BLaER1 treated with 17β-estradiol and CSF1 and Interleukin-3, amounts not matched to agents 10 nM and 100 nM (cell line): ENCODE data around the gene MMP23B.
A peak's percentile ranks its signal among the peaks of the same experiment; 100 is the strongest.
"Not testable (repeated sequence)": the region's sequence is repeated elsewhere in the genome, so short reads cannot be mapped to it uniquely, and the experiment has no call there.

Experiments
- H3K27ac ChIP-seq, 11 experiments: shearing (Covaris generic); formaldehyde crosslinking; 2 replicates each; pipeline ENCODE4 v1.8.1; 2022
- H3K27me3 ChIP-seq, 11 experiments: shearing (Covaris generic); formaldehyde crosslinking; 2 replicates each; pipeline ENCODE4 v1.8.1; 2022
- H3K36me3 ChIP-seq, 11 experiments: shearing (Covaris generic); formaldehyde crosslinking; 2 replicates each; pipeline ENCODE4 v1.8.1; 2022
- H3K4me1 ChIP-seq, 10 experiments: shearing (Covaris generic); formaldehyde crosslinking; 2 replicates each; pipeline ENCODE4 v1.8.1; 2022
- H3K4me2 ChIP-seq, 11 experiments: shearing (Covaris generic); formaldehyde crosslinking; 2 replicates each; pipeline ENCODE4 v1.8.1; 2022
- H3K4me3 ChIP-seq, 10 experiments: shearing (Covaris generic); formaldehyde crosslinking; 2 replicates each; pipeline ENCODE4 v1.8.1; 2022
- H3K9ac ChIP-seq, 11 experiments: shearing (Covaris generic); formaldehyde crosslinking; 2 replicates each; pipeline ENCODE4 v1.8.1; 2022
- H3K9me3 ChIP-seq, 11 experiments: shearing (Covaris generic); formaldehyde crosslinking; replicated peaks in 1 of 11; 2 replicates each; pipeline ENCODE4 v1.8.1; 2022
- H4K20me1 ChIP-seq, 11 experiments: shearing (Covaris generic); formaldehyde crosslinking; 2 replicates each; pipeline ENCODE4 v1.8.1; 2022
- Cebpa-rat ChIP-seq, 11 experiments: shearing (Covaris generic); IDR thresholded peaks; 2 replicates each; pipeline ENCODE4 v1.8.1; 2022

Gene MMP23B

GRCh38 chr1:1631782-1632420 is at the start of gene MMP23B:
TSS of gene MMP23B (plus strand) at chr1:1632173. CDS start at chr1:1632219, 46 bp downstream.
- Histone ChIP-seq H3K27ac (peak within 1 kb of the TSS in 1 of 11 experiments; percentile 73; a peak in 2 of 22 replicates), H3K9ac (peak within 1 kb of the TSS in 4 of 11 experiments; percentile 71 to 79 (median 75); a peak in 6 of 22 replicates), H3K4me2 (peak within 1 kb of the TSS in 10 of 11 experiments; percentile 81 to 95 (median 86); a peak in 17 of 22 replicates), H3K4me3 (peak within 1 kb of the TSS in 3 of 10 experiments; percentile 41 to 60 (median 49); a peak in 3 of 20 replicates), H3K36me3 (peaks cover 5 to 7% (median 7%) of the 10 kb centered on the region in 11 experiments; a peak in 19 of 22 replicates), H3K9me3 (no peaks in the 10 kb centered on the region), H4K20me1 (peaks cover 0 to 40% (median 6%) of the 10 kb centered on the region in 11 experiments; a peak in 7 of 22 replicates), H3K4me1 (peaks cover 15 to 40% (median 34%) of the 10 kb centered on the region in 10 experiments), H3K27me3 (peaks cover 21 to 42% (median 22%) of the 10 kb centered on the region in 11 experiments)
- TF ChIP-seq Cebpa-rat (IDR thresholded peaks at IDR 0.05) = no peak

- Histone ChIP-seq H3K4me1 (peaks cover 0 to 3% (median 0%) of the 10 kb centered on the region in 10 experiments; a peak in 1 of 20 replicates), H3K9me3 (no peaks in the 10 kb centered on the region), H3K4me2 (no peak overlapping the region), H3K4me3 (no peak overlapping the region), H3K27me3 (peaks cover 0 to 50% (median 36%) of the 10 kb centered on the region in 11 experiments; a peak in 16 of 22 replicates), H3K36me3 (no peaks in the 10 kb centered on the region), H3K27ac (no peak overlapping the region), H3K9ac (no peak overlapping the region), H4K20me1 (no peaks in the 10 kb centered on the region)
- TF ChIP-seq Cebpa-rat (IDR thresholded peaks at IDR 0.05) = no peak
These were observed 49.2 kb upstream of the MMP23B start for GRCh38 chr1:1582585-1583346.

- no peak overlapping the region for H3K27ac ChIP-seq
- H3K9ac ChIP-seq = no peak overlapping the region
- no peak for TF ChIP-seq Cebpa-rat (IDR thresholded peaks at IDR 0.05)
- H3K36me3 ChIP-seq = no peaks in the 10 kb centered on the region
- no peaks in the 10 kb centered on the region for H4K20me1 ChIP-seq
- peaks cover 0 to 3% (median 0%) of the 10 kb centered on the region in 10 experiments; a peak in 1 of 20 replicates for H3K4me1 ChIP-seq
- H3K9me3 ChIP-seq = no peaks in the 10 kb centered on the region
- H3K4me3 ChIP-seq = no peak overlapping the region
- no peak overlapping the region for H3K4me2 ChIP-seq
- peaks cover 0 to 43% (median 29%) of the 10 kb centered on the region in 11 experiments; a peak in 16 of 22 replicates for H3K27me3 ChIP-seq
These were observed 48.5 kb upstream of the MMP23B start for GRCh38 chr1:1583347-1584010.

GRCh38 chr1:1591452-1591851 is 40.5 kb upstream of the MMP23B start:
- no peaks in the 10 kb centered on the region for H3K36me3 ChIP-seq
- H3K9me3 ChIP-seq = no peaks in the 10 kb centered on the region
- H3K4me3 ChIP-seq = no peak overlapping the region
- H3K4me1 ChIP-seq = peaks cover 0 to 15% (median 9%) of the 10 kb centered on the region in 10 experiments; a peak in 9 of 20 replicates
- H3K9ac ChIP-seq = no peak overlapping the region
- peaks cover 0 to 12% (median 5%) of the 10 kb centered on the region in 11 experiments; a peak in 9 of 22 replicates for H3K27me3 ChIP-seq
- no peaks in the 10 kb centered on the region; a peak in 1 of 22 replicates for H4K20me1 ChIP-seq
- TF ChIP-seq Cebpa-rat (IDR thresholded peaks at IDR 0.05) = no peak
- H3K4me2 ChIP-seq = peak overlapping the region in 6 of 11 experiments; percentile 2 to 41 (median 23); a peak in 3 of 22 replicates
- H3K27ac ChIP-seq = no peak overlapping the region

GRCh38 chr1:1593834-1594601 is 38.0 kb upstream of the MMP23B start:
- no peak overlapping the region for H3K4me3 ChIP-seq
- H3K4me1 ChIP-seq = peaks cover 17 to 38% (median 32%) of the 10 kb centered on the region in 10 experiments
- H3K9ac ChIP-seq = no peak overlapping the region
- no peaks in the 10 kb centered on the region for H3K9me3 ChIP-seq
- H3K4me2 ChIP-seq = no peak overlapping the region
- no peaks in the 10 kb centered on the region for H3K36me3 ChIP-seq
- H4K20me1 ChIP-seq = peaks cover 0 to 18% (median 4%) of the 10 kb centered on the region in 11 experiments; a peak in 12 of 22 replicates
- TF ChIP-seq Cebpa-rat (IDR thresholded peaks at IDR 0.05) = no peak
- no peak overlapping the region for H3K27ac ChIP-seq
- peaks cover 9 to 34% (median 25%) of the 10 kb centered on the region in 11 experiments for H3K27me3 ChIP-seq

- H3K4me2 ChIP-seq = no peak overlapping the region
- no peak overlapping the region for H3K4me3 ChIP-seq
- peaks cover 23 to 40% (median 35%) of the 10 kb centered on the region in 10 experiments for H3K4me1 ChIP-seq
- no peaks in the 10 kb centered on the region for H3K9me3 ChIP-seq
- no peak overlapping the region for H3K27ac ChIP-seq
- no peaks in the 10 kb centered on the region for H3K36me3 ChIP-seq
- peaks cover 16 to 41% (median 32%) of the 10 kb centered on the region in 11 experiments for H3K27me3 ChIP-seq
- no peak for TF ChIP-seq Cebpa-rat (IDR thresholded peaks at IDR 0.05)
- peaks cover 0 to 21% (median 6%) of the 10 kb centered on the region in 11 experiments; a peak in 12 of 22 replicates for H4K20me1 ChIP-seq
- no peak overlapping the region for H3K9ac ChIP-seq
These were observed 37.2 kb upstream of the MMP23B start for GRCh38 chr1:1594602-1595260.

- not testable (repeated sequence) for H3K4me3 ChIP-seq, H3K4me2 ChIP-seq, H3K9me3 ChIP-seq, H3K27ac ChIP-seq, H3K9ac ChIP-seq, H3K36me3 ChIP-seq
- Histone ChIP-seq H3K4me1 (peaks cover 23 to 41% (median 34%) of the 10 kb centered on the region in 10 experiments), H3K27me3 (peaks cover 21 to 45% (median 37%) of the 10 kb centered on the region in 11 experiments), H4K20me1 (peaks cover 0 to 21% (median 6%) of the 10 kb centered on the region in 11 experiments; a peak in 12 of 22 replicates)
These were observed 36.6 kb upstream of the MMP23B start for GRCh38 chr1:1595341-1595740.
